ENCODE results near the gene PGBD5. TPM values are rescaled to one million over a fixed set of nuclear protein-coding genes. Genes with fewer than 3 reads are reported as not detected.

PGBD5 gene
- total and polyA plus RNA-seq, 2 of the 13 experiments (the other 11 are each of a cell fraction or from before 2014, with no cell fraction given) = 0.04 to 0.13 TPM

DNA sequence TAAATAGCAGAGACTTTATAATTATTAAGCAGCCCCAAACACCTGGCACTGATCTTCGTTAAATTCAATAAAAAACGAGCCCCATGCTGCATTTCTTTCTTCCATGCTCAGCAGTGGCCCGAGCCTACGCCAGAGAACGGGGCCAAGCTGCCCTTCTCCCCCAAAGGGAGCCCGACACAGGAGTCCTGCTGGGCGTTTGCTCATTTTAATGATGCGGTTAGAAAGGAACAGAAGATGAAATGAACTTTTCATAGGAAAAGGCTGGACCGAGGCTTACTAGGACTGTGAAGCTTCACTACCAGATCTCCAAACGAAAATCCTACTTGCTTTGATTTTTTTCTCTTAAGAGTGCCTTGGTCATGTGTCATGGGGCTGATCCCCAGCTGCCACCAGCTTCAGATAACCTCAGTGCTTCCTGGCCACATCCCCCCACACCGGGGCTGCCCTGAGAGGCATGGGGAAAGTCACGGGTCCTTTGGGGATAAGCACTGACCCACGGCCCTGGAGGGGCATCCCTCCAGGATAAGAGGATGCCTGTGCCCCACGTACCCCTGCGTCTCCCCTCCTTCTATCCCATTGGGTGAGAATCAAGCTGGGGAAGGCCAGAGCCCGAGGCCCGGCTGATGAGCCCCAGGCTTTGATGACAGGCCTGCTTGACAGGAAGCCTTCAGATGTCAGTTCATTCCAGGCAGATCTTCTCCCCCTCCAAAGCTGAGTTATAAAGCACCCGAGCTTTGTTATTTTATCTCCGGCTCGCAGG lies 34.2 kb downstream of the PGBD5 start (continued):
- TF ChIP-seq, protein P1, sequence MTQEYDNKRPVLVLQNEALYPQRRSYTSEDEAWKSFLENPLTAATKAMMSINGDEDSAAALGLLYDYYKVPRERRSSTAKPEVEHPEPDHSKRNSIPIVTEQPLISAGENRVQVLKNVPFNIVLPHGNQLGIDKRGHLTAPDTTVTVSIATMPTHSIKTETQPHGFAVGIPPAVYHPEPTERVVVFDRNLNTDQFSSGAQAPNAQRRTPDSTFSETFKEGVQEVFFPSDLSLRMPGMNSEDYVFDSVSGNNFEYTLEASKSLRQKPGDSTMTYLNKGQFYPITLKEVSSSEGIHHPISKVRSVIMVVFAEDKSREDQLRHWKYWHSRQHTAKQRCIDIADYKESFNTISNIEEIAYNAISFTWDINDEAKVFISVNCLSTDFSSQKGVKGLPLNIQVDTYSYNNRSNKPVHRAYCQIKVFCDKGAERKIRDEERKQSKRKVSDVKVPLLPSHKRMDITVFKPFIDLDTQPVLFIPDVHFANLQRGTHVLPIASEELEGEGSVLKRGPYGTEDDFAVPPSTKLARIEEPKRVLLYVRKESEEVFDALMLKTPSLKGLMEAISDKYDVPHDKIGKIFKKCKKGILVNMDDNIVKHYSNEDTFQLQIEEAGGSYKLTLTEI (CRISPR knock-in tag; conservative IDR thresholded peaks at IDR 0.05) = no peak
- TF ChIP-seq ZNF713 (CRISPR knock-in tag; IDR thresholded peaks at IDR 0.05) (no peak), ZBTB38 (CRISPR knock-in tag; IDR thresholded peaks at IDR 0.05) (no peak), SMYD3 (CRISPR knock-in tag; IDR thresholded peaks at IDR 0.05) (no peak), ZBTB20 (CRISPR knock-in tag; IDR thresholded peaks at IDR 0.05; ENCODE audit: borderline replicate concordance, low read depth) (no peak), HOXA7 (CRISPR knock-in tag; IDR thresholded peaks at IDR 0.05) (no peak), SNRNP70 (IDR thresholded peaks at IDR 0.05; ENCODE audit: low read depth, low read length) (no peak), REST (IDR thresholded peaks at IDR 0.05; ENCODE audit: borderline replicate concordance in 1 of 2, low read depth in 1 of 2, low read length in 2 of 2) (no peak)
